HCT116 (cell line): ENCODE data around the gene ARHGAP19. TPM values are rescaled to one million over a fixed set of nuclear protein-coding genes. Genes with fewer than 3 reads are reported as not detected.

ENCODE experiments used
- ATAC-seq: fragments of 200-7000 bp; cut with Tn5 transposase; 2 replicates; pipeline ENCODE4 v1.9.1; 2020; ENCODE audit warnings: mild to moderate bottlenecking, moderate library complexity
- BruUV-seq: library from RNA; stranded (reverse); fragments of 400-500 nt; replicated peaks from 2 replicates; lab custom pipeline; 2021; lab: Mats Ljungman, UMichigan
- CTCF ChIA-PET: fragments of 300-600 bp; sonication (Branson Sonifier 250); formaldehyde crosslinking; loops from one replicate; lab custom pipeline; 2021; ENCODE audit warnings: antibody characterized with exemption; lab: Charles Lee
- POLR2A ChIA-PET: fragments of 300-600, 350-600 bp; sonication (Branson Sonifier 250); formaldehyde crosslinking; loops from one replicate; lab custom pipeline; 2021; ENCODE audit warnings: antibody characterized with exemption; lab: Charles Lee
- RAD21 ChIA-PET, 2 experiments: fragments of 300-600 bp; sonication (Branson Sonifier 250); formaldehyde crosslinking; loops; one replicate each; lab custom pipeline; 2023; ENCODE audit warnings: low total read pairs in 2 of 2; ENCODE audit not compliant: uncharacterized antibody in 2 of 2, unreplicated experiment in 2 of 2, low non-redundant PET in 1 of 2; lab: Charles Lee
- DNase-seq: peaks from one replicate; pipeline ENCODE4 v3.0.0-alpha.2; 2010; ENCODE audit warnings: low read depth, low spot score
- H2AFZ ChIP-seq: fragments of 200-600 bp; shearing (Covaris generic), sonication (generic); 2 replicates; pipeline ENCODE4 v1.6.1; 2017; ENCODE audit warnings: low read depth, mixed run types, mixed read lengths, antibody characterized with exemption, low read length; ENCODE audit not compliant: poor library complexity, severe bottlenecking
- H3K27ac ChIP-seq: 2 replicates; pipeline ENCODE4 v1.5.1; 2012; ENCODE audit warnings: low read depth, low read length
- H3K27me3 ChIP-seq: fragments of 200-600 bp; sonication (generic); 2 replicates; pipeline ENCODE4 v1.6.1; 2016; ENCODE audit warnings: mixed run types, low read length, mixed read lengths; ENCODE audit not compliant: insufficient read depth
- H3K36me3 ChIP-seq, 2 experiments: fragments of 200-500 bp in 1 of 2; fragments of 200-600 bp in 1 of 2; sonication (Bioruptor generic) in 1 of 2; sonication (generic) in 1 of 2; 2 replicates each; pipeline versions ENCODE4 v1.5.1 to v1.6.1; 2014 to 2016; ENCODE audit warnings: low read length in 2 of 2, inconsistent platforms in 1 of 2, mixed read lengths in 1 of 2, mixed run types in 1 of 2; ENCODE audit not compliant: insufficient read depth in 2 of 2, control insufficient read depth in 1 of 2
- H3K4me1 ChIP-seq, 2 experiments: fragments of 200-600 bp in 1 of 2; sonication (generic) in 1 of 2; 2 replicates each; pipeline versions ENCODE4 v1.5.1 to v1.6.1; 2012 to 2017; ENCODE audit warnings: low read length in 2 of 2, inconsistent platforms in 1 of 2, mild to moderate bottlenecking in 1 of 2, mixed read lengths in 1 of 2, mixed run types in 1 of 2, moderate library complexity in 1 of 2; ENCODE audit not compliant: insufficient read depth in 2 of 2, control insufficient read depth in 1 of 2
- H3K4me2 ChIP-seq: fragments of 200-600 bp; sonication (generic); 2 replicates; pipeline ENCODE4 v1.6.1; 2017; ENCODE audit warnings: mixed run types, low read length, mixed read lengths
- H3K4me3 ChIP-seq, 2 experiments: fragments of 200-600 bp in 1 of 2; sonication (generic) in 1 of 2; replicated peaks in 1 of 2; 2 replicates each; pipeline ENCODE4 v1.5.1; 2011 to 2016; ENCODE audit warnings: low read length in 2 of 2, control low read depth in 1 of 2, low read depth in 1 of 2, mild to moderate bottlenecking in 1 of 2, mixed read lengths in 1 of 2, mixed run types in 1 of 2
- H3K79me2 ChIP-seq: fragments of 200-600 bp; sonication (generic); 2 replicates; pipeline ENCODE4 v1.6.1; 2017; ENCODE audit warnings: mild to moderate bottlenecking, mixed run types, low read length, moderate library complexity, mixed read lengths; ENCODE audit not compliant: insufficient read depth
- H3K9ac ChIP-seq: fragments of 200-600 bp; sonication (generic); 2 replicates; pipeline ENCODE4 v1.6.1; 2016; ENCODE audit warnings: low read length, mixed read lengths
- H3K9me2 ChIP-seq: fragments of 200-600 bp; sonication (generic), shearing (Covaris generic); 2 replicates; pipeline ENCODE4 v1.6.1; 2017; ENCODE audit warnings: mixed run types, mild to moderate bottlenecking, moderate library complexity; ENCODE audit not compliant: insufficient read depth
- H3K9me3 ChIP-seq, 2 experiments: fragments of 200-500 bp in 1 of 2; fragments of 200-600 bp in 1 of 2; sonication (Bioruptor generic) in 1 of 2; sonication (generic) in 1 of 2; 2 replicates each; pipeline ENCODE4 v1.6.1; 2014 to 2017; ENCODE audit warnings: low read length in 2 of 2, mixed read lengths in 2 of 2, inconsistent platforms in 1 of 2, low read depth in 1 of 2, mild to moderate bottlenecking in 1 of 2, mixed run types in 1 of 2, moderate library complexity in 1 of 2; ENCODE audit not compliant: control insufficient read depth in 1 of 2, insufficient read depth in 1 of 2
- H4K20me1 ChIP-seq: fragments of 200-600 bp; sonication (generic), shearing (Covaris generic); 2 replicates; pipeline ENCODE4 v1.6.1; 2017; ENCODE audit warnings: mixed run types, mild to moderate bottlenecking, moderate library complexity; ENCODE audit not compliant: insufficient read depth
- CBX3 ChIP-seq: IDR thresholded peaks from 2 replicates; pipeline ENCODE4 v1.6.1; 2012; ENCODE audit warnings: low read depth
- EGR1 ChIP-seq: IDR thresholded peaks from 2 replicates; pipeline ENCODE4 v1.6.1; 2012; ENCODE audit warnings: low read depth
- EZH2 ChIP-seq: fragments of 200-600 bp; sonication (generic); IDR thresholded peaks from 2 replicates; pipeline ENCODE4 v1.6.1; 2017; ENCODE audit warnings: antibody characterized with exemption, mixed run types
- EZH2phosphoT487 ChIP-seq: fragments of 200-600 bp; IDR thresholded peaks from 2 replicates; pipeline ENCODE4 v1.6.1; 2018; ENCODE audit warnings: antibody characterized with exemption, borderline replicate concordance
- JUND ChIP-seq: IDR thresholded peaks from 2 replicates; pipeline ENCODE4 v1.6.1; 2012
- POLR2A ChIP-seq: IDR thresholded peaks from 2 replicates; pipeline ENCODE4 v1.7.0; 2011; ENCODE audit warnings: borderline replicate concordance; ENCODE audit not compliant: insufficient read depth, insufficient read length; ENCODE audit errors: extremely low read depth
- SIN3A ChIP-seq: IDR thresholded peaks from 2 replicates; pipeline ENCODE4 v1.6.1; 2012; ENCODE audit warnings: low read depth
- SP1 ChIP-seq: IDR thresholded peaks from 2 replicates; pipeline ENCODE4 v1.6.1; 2012; ENCODE audit warnings: low read depth
- SRF ChIP-seq: IDR thresholded peaks from 2 replicates; pipeline ENCODE4 v1.6.1; 2012; ENCODE audit warnings: low read depth
- TCF7L2 ChIP-seq: IDR thresholded peaks from 2 replicates; pipeline ENCODE4 v1.7.0; 2011; ENCODE audit warnings: borderline replicate concordance, inconsistent platforms; ENCODE audit not compliant: insufficient read depth, insufficient read length; ENCODE audit errors: extremely low read depth
- YY1 ChIP-seq: IDR thresholded peaks from 2 replicates; pipeline ENCODE4 v1.6.1; 2011; ENCODE audit warnings: low read length, low read depth, moderate library complexity, mild to moderate bottlenecking; ENCODE audit not compliant: insufficient replicate concordance; ENCODE audit errors: extremely low read depth
- ZFX ChIP-seq: fragments of 450-650 bp; IDR thresholded peaks from 2 replicates; pipeline ENCODE4 v1.6.1; 2017
- ZNF274 ChIP-seq: fragments of 200-500 bp; sonication (Bioruptor generic); IDR thresholded peaks from 2 replicates; pipeline ENCODE4 v1.6.1; 2014; ENCODE audit warnings: mild to moderate bottlenecking, low read depth, low read length, inconsistent platforms
- intact Hi-C: fragments of 100-400 bp; cut with micrococcal nuclease; formaldehyde crosslinking; loops from 2 replicates; pipeline ENCODE4 v1.10.0; 2022
- total RNA-seq: library from RNA; stranded (reverse); gene quantifications from one replicate; pipeline ENCODE4 v1.2.1, GENCODE V29; 2021; ENCODE audit not compliant: unreplicated experiment
- TF ChIP-seq, protein P1 (sequence below), 3 experiments: fragments of 200-600 bp in 1 of 3; sonication (generic) in 1 of 3; IDR thresholded peaks in 2 of 3; conservative IDR thresholded peaks in 1 of 3; 2 replicates each; pipeline ENCODE4 v1.5.1; 2012 to 2017; ENCODE audit warnings: low read depth in 2 of 3, low read length in 2 of 3, antibody characterized with exemption in 1 of 3, borderline replicate concordance in 1 of 3, control low read depth in 1 of 3, mild to moderate bottlenecking in 1 of 3, mixed read lengths in 1 of 3, mixed run types in 1 of 3, moderate library complexity in 1 of 3; ENCODE audit not compliant: insufficient read depth in 1 of 3
- TF ChIP-seq, protein P2 (sequence below): IDR thresholded peaks from 2 replicates; pipeline ENCODE4 v1.6.1; 2011; ENCODE audit warnings: mild to moderate bottlenecking, low read length, moderate library complexity; ENCODE audit not compliant: insufficient replicate concordance; ENCODE audit errors: extremely low read depth

The ARHGAP19 gene
- total RNA-seq, 1 experiment from 2014 or later, result 36.8 TPM

DNA sequence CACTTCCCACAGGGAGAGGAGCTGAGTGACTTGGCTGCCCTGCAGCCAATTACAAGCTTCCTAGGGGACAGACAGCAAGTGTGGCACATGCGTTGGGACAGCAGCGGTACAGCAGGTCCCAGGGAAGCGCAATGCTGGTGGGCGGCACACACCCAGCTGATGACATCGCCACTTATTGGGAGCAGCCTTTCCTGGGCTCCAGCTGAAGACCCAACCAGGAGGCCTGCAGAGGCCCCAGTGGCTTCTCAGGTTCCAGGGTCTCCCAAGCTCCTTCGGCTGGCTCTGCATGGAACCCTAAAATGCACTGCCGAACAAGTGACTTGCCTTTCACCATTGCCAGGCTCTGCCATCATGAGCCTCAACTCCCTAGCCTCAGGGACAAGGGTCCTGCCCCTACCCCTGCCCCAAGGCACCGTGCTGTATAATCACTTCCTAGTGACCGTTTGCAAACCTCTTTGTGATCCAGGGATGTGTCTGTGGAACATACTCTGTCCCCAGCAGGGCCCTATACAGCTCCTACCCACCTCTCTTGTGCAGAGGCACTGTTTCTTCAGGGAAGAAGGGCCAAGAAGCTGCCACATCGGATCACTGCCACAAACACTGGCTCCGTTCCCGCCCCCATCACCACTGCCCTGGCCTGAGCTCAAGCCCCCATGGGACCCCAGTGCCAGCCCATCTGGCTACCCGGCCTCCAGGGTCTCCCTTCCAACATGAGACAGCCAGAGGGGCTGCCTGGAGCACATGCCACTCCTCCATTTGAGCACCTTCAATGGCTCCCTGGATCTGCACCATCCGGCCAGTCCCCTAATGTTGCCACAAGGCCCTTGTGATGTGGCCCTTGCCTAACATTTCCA is 87.4 kb downstream of the ARHGAP19 start:
- Histone ChIP-seq H4K20me1 (no peaks in the 10 kb centered on the region), H3K27me3 (0 out of 2 replicates have a peak, but pooled peaks cover 5% of the 10 kb centered on the region), H3K4me3 (no peak overlapping the region), H3K4me1 (no peaks in the 10 kb centered on the region), H3K9ac (no peak overlapping the region), H2AFZ (no peak overlapping the region), H3K9me3 (no peaks in the 10 kb centered on the region), H3K4me2 (no peak overlapping the region), H3K36me3 (no peaks in the 10 kb centered on the region), H3K27ac (no peak overlapping the region), H3K9me2 (no peaks in the 10 kb centered on the region), H3K79me2 (no peaks in the 10 kb centered on the region)
- DNase-seq (no peak), ATAC-seq (no peak)
- CTCF ChIA-PET, result interaction anchor here (2.0 kb wide), 1 partner anchor 8 kb away, joined by 7 read pairs; no protein-coding TSS in a partner anchor
- intact Hi-C loops, result no loop called here
- RAD21 ChIA-PET, result no interaction called here
- TF ChIP-seq JUND, result no peak
- no peak for TF ChIP-seq SP1
- TF ChIP-seq SIN3A, result no peak
- no peak for TF ChIP-seq EGR1
- TF ChIP-seq POLR2A, result no peak
- TF ChIP-seq ZFX, result no peak
- TF ChIP-seq ZNF274, result no peak
- no peak for TF ChIP-seq CBX3
- TF ChIP-seq EZH2phosphoT487, result no peak
- no peak for TF ChIP-seq YY1
- POLR2A ChIA-PET, result no interaction called here
- no TSS peak for BruUV-seq

DNA sequence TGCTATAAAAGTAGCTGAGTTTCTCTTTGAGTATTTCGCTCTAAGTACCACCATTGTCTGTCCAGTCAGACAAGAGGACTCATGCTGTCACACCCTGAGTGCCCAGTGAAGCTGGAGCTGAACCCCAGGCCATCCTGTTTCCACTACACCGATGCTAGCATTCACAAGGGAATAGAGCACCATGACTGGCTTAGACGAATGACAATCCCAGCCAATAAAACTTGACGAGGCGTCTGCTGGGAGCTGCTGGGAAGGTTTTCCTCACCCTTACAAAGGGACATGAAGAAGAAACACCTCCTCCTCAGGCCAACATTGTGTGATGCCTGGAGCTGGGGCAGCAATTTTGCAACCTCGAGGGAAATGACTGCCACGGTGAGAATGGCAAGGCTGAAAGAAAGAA is 89.2 kb downstream of the ARHGAP19 start:
- CTCF ChIA-PET, result no interaction called here
- Histone ChIP-seq H3K4me1 (no peaks in the 10 kb centered on the region), H3K9me2 (no peaks in the 10 kb centered on the region), H3K27ac (no peak overlapping the region), H4K20me1 (no peaks in the 10 kb centered on the region), H3K36me3 (no peaks in the 10 kb centered on the region), H3K9ac (no peak overlapping the region), H2AFZ (no peak overlapping the region), H3K27me3 (0 out of 2 replicates have a peak, but pooled peaks cover 5% of the 10 kb centered on the region), H3K4me3 (no peak overlapping the region), H3K79me2 (no peaks in the 10 kb centered on the region), H3K4me2 (no peak overlapping the region), H3K9me3 (no peaks in the 10 kb centered on the region)
- BruUV-seq, result no TSS peak
- intact Hi-C loops, result no loop called here
- no peak for ATAC-seq
- RAD21 ChIA-PET, result interaction anchor here in 1 of 2 experiments (0.5 kb wide), 1 partner anchor 121 kb away, joined by 6 read pairs; no protein-coding TSS in a partner anchor
- POLR2A ChIA-PET, result no interaction called here
- no peak for DNase-seq
- TF ChIP-seq SRF (no peak), ZFX (no peak), TCF7L2 (no peak), EZH2 (no peak), POLR2A (no peak), YY1 (no peak), ZNF274 (no peak), SP1 (no peak)
- TF ChIP-seq, protein P1, sequence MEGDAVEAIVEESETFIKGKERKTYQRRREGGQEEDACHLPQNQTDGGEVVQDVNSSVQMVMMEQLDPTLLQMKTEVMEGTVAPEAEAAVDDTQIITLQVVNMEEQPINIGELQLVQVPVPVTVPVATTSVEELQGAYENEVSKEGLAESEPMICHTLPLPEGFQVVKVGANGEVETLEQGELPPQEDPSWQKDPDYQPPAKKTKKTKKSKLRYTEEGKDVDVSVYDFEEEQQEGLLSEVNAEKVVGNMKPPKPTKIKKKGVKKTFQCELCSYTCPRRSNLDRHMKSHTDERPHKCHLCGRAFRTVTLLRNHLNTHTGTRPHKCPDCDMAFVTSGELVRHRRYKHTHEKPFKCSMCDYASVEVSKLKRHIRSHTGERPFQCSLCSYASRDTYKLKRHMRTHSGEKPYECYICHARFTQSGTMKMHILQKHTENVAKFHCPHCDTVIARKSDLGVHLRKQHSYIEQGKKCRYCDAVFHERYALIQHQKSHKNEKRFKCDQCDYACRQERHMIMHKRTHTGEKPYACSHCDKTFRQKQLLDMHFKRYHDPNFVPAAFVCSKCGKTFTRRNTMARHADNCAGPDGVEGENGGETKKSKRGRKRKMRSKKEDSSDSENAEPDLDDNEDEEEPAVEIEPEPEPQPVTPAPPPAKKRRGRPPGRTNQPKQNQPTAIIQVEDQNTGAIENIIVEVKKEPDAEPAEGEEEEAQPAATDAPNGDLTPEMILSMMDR (IDR thresholded peaks at IDR 0.05 in 2 of 3, conservative IDR thresholded peaks at IDR 0.05 in 1 of 3; ENCODE audit: borderline replicate concordance in 1 of 3, insufficient read depth in 1 of 3, low read depth in 2 of 3, low read length in 2 of 3), result no peak
- TF ChIP-seq, protein P2, sequence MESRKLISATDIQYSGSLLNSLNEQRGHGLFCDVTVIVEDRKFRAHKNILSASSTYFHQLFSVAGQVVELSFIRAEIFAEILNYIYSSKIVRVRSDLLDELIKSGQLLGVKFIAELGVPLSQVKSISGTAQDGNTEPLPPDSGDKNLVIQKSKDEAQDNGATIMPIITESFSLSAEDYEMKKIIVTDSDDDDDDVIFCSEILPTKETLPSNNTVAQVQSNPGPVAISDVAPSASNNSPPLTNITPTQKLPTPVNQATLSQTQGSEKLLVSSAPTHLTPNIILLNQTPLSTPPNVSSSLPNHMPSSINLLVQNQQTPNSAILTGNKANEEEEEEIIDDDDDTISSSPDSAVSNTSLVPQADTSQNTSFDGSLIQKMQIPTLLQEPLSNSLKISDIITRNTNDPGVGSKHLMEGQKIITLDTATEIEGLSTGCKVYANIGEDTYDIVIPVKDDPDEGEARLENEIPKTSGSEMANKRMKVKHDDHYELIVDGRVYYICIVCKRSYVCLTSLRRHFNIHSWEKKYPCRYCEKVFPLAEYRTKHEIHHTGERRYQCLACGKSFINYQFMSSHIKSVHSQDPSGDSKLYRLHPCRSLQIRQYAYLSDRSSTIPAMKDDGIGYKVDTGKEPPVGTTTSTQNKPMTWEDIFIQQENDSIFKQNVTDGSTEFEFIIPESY, result no peak
